ENCODE results near the gene GDPD1.

DNA sequence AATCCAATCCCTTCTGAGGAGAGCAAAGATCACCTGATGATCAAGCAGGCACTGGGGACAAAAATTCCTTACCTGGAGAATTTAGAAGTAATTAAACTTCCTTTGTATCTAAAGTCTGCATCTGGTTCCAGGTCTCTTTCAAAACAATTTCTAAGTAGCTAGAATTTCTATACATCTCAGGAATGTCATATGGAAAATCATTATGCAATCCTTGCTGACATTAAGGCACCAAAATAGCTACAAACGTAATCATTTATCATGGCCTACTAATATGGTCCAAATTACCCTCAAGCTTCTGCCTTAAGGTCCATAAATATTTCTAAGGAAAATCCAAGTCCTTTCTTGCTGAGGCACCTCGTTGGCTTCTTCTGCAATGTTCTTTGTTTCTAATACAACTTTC is 78.2 kb downstream of the GDPD1 start:
- TF ChIP-seq POLR2AphosphoS5 (IDR thresholded peaks at IDR 0.05; ENCODE audit: low read depth, low read length) (no peak), POLR2A (IDR thresholded peaks at IDR 0.05; ENCODE audit: low read depth, low read length) (no peak), TAF1 (IDR thresholded peaks at IDR 0.05; ENCODE audit: borderline replicate concordance, low read depth, low read length) (no peak)

Data from GM12892 (cell line).